PC-9 (cell line): ENCODE results near the gene AOPEP. TPM values are rescaled to one million over a fixed set of nuclear protein-coding genes. Genes with fewer than 3 reads are reported as not detected.

Source experiments
- BruUV-seq: library from RNA; stranded (reverse); fragments of 400-500 nt; replicated peaks from 2 replicates; lab custom pipeline; 2021; lab: Mats Ljungman, UMichigan
- CTCF ChIA-PET: fragments of 300-600 bp; sonication (Branson Sonifier 250); formaldehyde crosslinking; loops from one replicate; lab custom pipeline; 2022; ENCODE audit warnings: antibody characterized with exemption; lab: Charles Lee
- POLR2A ChIA-PET: fragments of 300-600 bp; sonication (Branson Sonifier 250); formaldehyde crosslinking; loops from one replicate; lab custom pipeline; 2022; ENCODE audit warnings: antibody characterized with exemption; ENCODE audit not compliant: unreplicated experiment; lab: Charles Lee
- DNase-seq, 2 experiments: peaks; one replicate each; pipeline versions ENCODE4 v3.0.0 to v3.0.0-alpha.2; 2015 to 2022; ENCODE audit warnings: mixed read lengths in 1 of 2
- H2AFZ ChIP-seq: fragments of 200-600 bp; sonication (generic); 2 replicates; pipeline ENCODE4 v1.8.1; 2017; ENCODE audit warnings: antibody characterized with exemption
- H3F3A ChIP-seq: fragments of 200-600 bp; sonication (generic); 2 replicates; pipeline ENCODE4 v1.8.1; 2017; ENCODE audit warnings: antibody characterized with exemption, mild to moderate bottlenecking, low read depth; ENCODE audit not compliant: insufficient read depth
- H3K27ac ChIP-seq: fragments of 200-600 bp; sonication (generic); 2 replicates; pipeline ENCODE4 v1.6.1; 2016; ENCODE audit warnings: mixed run types
- H3K27me3 ChIP-seq: fragments of 200-600 bp; sonication (generic); 2 replicates; pipeline ENCODE4 v1.6.1; 2016; ENCODE audit warnings: low read depth, mixed run types; ENCODE audit not compliant: insufficient read depth
- H3K36me3 ChIP-seq: fragments of 200-600 bp; sonication (generic); 2 replicates; pipeline ENCODE4 v1.6.1; 2016; ENCODE audit warnings: low read depth, mixed run types
- H3K4me1 ChIP-seq: fragments of 200-600 bp; sonication (generic); replicated peaks from 2 replicates; pipeline ENCODE4 v1.6.1; 2016; ENCODE audit warnings: mixed run types; ENCODE audit not compliant: insufficient read depth
- H3K4me2 ChIP-seq: fragments of 200-600 bp; sonication (generic); 2 replicates; pipeline ENCODE4 v1.6.1; 2017; ENCODE audit warnings: mixed run types
- H3K4me3 ChIP-seq: fragments of 200-600 bp; sonication (generic); 2 replicates; pipeline ENCODE4 v1.6.1; 2016; ENCODE audit warnings: mixed run types
- H3K79me2 ChIP-seq: fragments of 200-600 bp; sonication (generic); 2 replicates; pipeline ENCODE4 v1.6.1; 2017; ENCODE audit warnings: low read depth, mixed run types
- H3K9me2 ChIP-seq: fragments of 200-600 bp; sonication (generic); 2 replicates; pipeline ENCODE4 v1.8.1; 2017; ENCODE audit warnings: mild to moderate bottlenecking; ENCODE audit not compliant: insufficient read depth
- H3K9me3 ChIP-seq: fragments of 200-600 bp; sonication (generic); 2 replicates; pipeline ENCODE4 v1.8.1; 2016; ENCODE audit warnings: low read depth; ENCODE audit not compliant: insufficient read depth
- H4K20me1 ChIP-seq: fragments of 200-600 bp; sonication (generic); 2 replicates; pipeline ENCODE4 v1.8.1; 2017; ENCODE audit not compliant: insufficient read depth
- CTCF ChIP-seq: fragments of 200-600 bp; sonication (generic); conservative IDR thresholded peaks from 2 replicates; pipeline ENCODE4 v1.6.1; 2017; ENCODE audit warnings: mixed run types, antibody characterized with exemption, mild to moderate bottlenecking, moderate library complexity
- EZH2 ChIP-seq: fragments of 200-600 bp; sonication (generic); IDR thresholded peaks from 2 replicates; pipeline ENCODE4 v1.8.0; 2017; ENCODE audit warnings: antibody characterized with exemption, low read depth
- intact Hi-C: fragments of 100-400 bp; cut with micrococcal nuclease; formaldehyde crosslinking; loops from one replicate; pipeline ENCODE4 v1.10.0; 2022; ENCODE audit not compliant: unreplicated experiment
- total RNA-seq: library from RNA; stranded (reverse); gene quantifications from 2 replicates; pipeline ENCODE4 v1.2.3, GENCODE V29; 2021

Gene AOPEP
- total RNA-seq, 1 experiment from 2014 or later, result 90.0 TPM

GRCh38 chr9:94859226-94859625, 132.7 kb downstream of the AOPEP start:
- no peaks in the 10 kb centered on the region for H4K20me1 ChIP-seq
- H3K4me3 ChIP-seq, result no peak overlapping the region
- no peaks in the 10 kb centered on the region for H3K36me3 ChIP-seq
- H3K4me2 ChIP-seq, result no peak overlapping the region
- CTCF ChIA-PET, result no interaction called here
- H3F3A ChIP-seq, result peaks cover 21% of the 10 kb centered on the region
- peak overlapping the region; percentile 81 for H3K27ac ChIP-seq
- H3K9me3 ChIP-seq, result peaks cover 16% of the 10 kb centered on the region
- H2AFZ ChIP-seq, result no peak overlapping the region
- no TSS peak for BruUV-seq
- no peak for DNase-seq
- peaks cover 39% of the 10 kb centered on the region for H3K4me1 ChIP-seq
- H3K27me3 ChIP-seq, result no peaks in the 10 kb centered on the region
- TF ChIP-seq CTCF (no peak), EZH2 (no peak)
- no peaks in the 10 kb centered on the region for H3K9me2 ChIP-seq
- POLR2A ChIA-PET, result no interaction called here
- intact Hi-C loops, result no loop called here
- peaks cover 15% of the 10 kb centered on the region for H3K79me2 ChIP-seq

DNA sequence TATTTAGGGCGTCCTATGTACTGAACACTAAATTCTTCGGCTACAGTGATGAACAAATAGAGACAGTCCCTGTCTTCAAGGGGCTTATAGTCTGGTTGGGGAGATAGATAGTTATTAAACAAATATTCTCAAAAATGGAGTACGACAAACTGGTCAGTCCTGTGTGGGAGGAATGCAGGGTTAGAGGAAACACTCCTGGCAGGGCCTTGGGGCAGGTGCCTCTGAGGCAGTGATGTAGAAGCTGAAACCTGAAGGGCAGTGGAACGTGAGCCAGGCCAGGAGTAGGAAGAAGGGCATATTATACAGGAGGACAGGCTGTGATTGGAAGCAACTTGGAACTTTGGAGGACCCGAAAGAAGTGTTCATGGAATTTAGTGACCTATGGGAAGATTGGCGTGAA, 133.4 kb downstream of the AOPEP start:
- ChIA-PET POLR2A (interaction anchor here (0.7 kb wide), 1 partner anchor 69 kb away, joined by 6 read pairs; no protein-coding TSS in a partner anchor), CTCF (no interaction called here)
- Histone ChIP-seq H3K36me3 (no peaks in the 10 kb centered on the region), H3K27ac (peak overlapping the region; percentile 81), H3K4me1 (peaks cover 38% of the 10 kb centered on the region), H3F3A (peaks cover 22% of the 10 kb centered on the region), H3K9me2 (no peaks in the 10 kb centered on the region), H4K20me1 (no peaks in the 10 kb centered on the region), H3K27me3 (no peaks in the 10 kb centered on the region), H3K9me3 (peaks cover 16% of the 10 kb centered on the region), H3K4me2 (no peak overlapping the region), H2AFZ (no peak overlapping the region), H3K79me2 (peaks cover 17% of the 10 kb centered on the region), H3K4me3 (no peak overlapping the region)
- intact Hi-C loops, result no loop called here
- TF ChIP-seq EZH2 (no peak), CTCF (no peak)
- no TSS peak for BruUV-seq
- DNase-seq, result peak; percentile 52 to 80

GRCh38 chr9:94860678-94861588, 134.4 kb downstream of the AOPEP start:
- TF ChIP-seq EZH2, result no peak
- TF ChIP-seq CTCF, result no peak
- H3K4me3 ChIP-seq, result no peak overlapping the region
- peak overlapping the region; percentile 41 for H3K4me2 ChIP-seq
- no peaks in the 10 kb centered on the region for H3K27me3 ChIP-seq
- no peaks in the 10 kb centered on the region for H3K9me2 ChIP-seq
- CTCF ChIA-PET, result no interaction called here
- H3K9me3 ChIP-seq, result peaks cover 16% of the 10 kb centered on the region
- peaks cover 29% of the 10 kb centered on the region for H3F3A ChIP-seq
- H2AFZ ChIP-seq, result no peak overlapping the region
- H3K36me3 ChIP-seq, result no peaks in the 10 kb centered on the region
- H3K27ac ChIP-seq, result peak overlapping the region; percentile 81
- H3K4me1 ChIP-seq, result peaks cover 48% of the 10 kb centered on the region
- no peaks in the 10 kb centered on the region for H4K20me1 ChIP-seq
- no TSS peak for BruUV-seq
- DNase-seq, result peak in 1 of 2 experiments; percentile 81
- peaks cover 26% of the 10 kb centered on the region for H3K79me2 ChIP-seq
- POLR2A ChIA-PET, result no interaction called here
- intact Hi-C loops, result no loop called here
